ENCODE data around the gene HSPA12A. TPM values are rescaled to one million over a fixed set of nuclear protein-coding genes. Genes with fewer than 3 reads are reported as not detected.

HSPA12A gene
- total RNA-seq, 1 donor from 2014 or later = 11.0 TPM

DNA sequence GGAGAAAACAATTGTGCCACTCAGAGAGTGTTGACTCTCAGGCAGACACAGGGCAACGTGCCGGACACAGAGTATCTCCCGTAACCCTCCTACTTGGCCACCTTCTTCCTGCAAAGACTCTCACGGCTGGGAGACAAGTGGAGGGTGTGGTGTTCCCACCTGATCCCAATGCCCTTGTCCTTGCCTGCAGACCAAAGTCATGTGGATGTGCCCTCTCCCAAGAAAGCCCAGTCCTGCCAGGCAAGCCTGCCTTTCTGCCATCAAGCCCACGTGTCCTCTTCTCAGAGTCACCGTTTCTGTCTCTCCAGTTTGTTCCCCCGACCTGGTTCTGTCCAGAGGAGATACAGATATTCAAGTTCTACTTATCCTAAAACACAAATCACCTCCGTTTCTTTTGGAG, 120.9 kb downstream of the HSPA12A start:
- no peaks in the 10 kb centered on the region for H3K4me1 Mint-ChIP-seq (ENCODE audit: unreplicated experiment)
- DNase-seq (ENCODE audit: extremely low spot score, unreplicated experiment) = no peak
- no peak overlapping the region for H3K4me3 Mint-ChIP-seq
- no peaks in the 10 kb centered on the region for H3K9me3 Mint-ChIP-seq
- TF ChIP-seq, protein P1, sequence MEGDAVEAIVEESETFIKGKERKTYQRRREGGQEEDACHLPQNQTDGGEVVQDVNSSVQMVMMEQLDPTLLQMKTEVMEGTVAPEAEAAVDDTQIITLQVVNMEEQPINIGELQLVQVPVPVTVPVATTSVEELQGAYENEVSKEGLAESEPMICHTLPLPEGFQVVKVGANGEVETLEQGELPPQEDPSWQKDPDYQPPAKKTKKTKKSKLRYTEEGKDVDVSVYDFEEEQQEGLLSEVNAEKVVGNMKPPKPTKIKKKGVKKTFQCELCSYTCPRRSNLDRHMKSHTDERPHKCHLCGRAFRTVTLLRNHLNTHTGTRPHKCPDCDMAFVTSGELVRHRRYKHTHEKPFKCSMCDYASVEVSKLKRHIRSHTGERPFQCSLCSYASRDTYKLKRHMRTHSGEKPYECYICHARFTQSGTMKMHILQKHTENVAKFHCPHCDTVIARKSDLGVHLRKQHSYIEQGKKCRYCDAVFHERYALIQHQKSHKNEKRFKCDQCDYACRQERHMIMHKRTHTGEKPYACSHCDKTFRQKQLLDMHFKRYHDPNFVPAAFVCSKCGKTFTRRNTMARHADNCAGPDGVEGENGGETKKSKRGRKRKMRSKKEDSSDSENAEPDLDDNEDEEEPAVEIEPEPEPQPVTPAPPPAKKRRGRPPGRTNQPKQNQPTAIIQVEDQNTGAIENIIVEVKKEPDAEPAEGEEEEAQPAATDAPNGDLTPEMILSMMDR (conservative IDR thresholded peaks at IDR 0.05) = no peak
- peaks cover 26% of the 10 kb centered on the region for H3K27me3 Mint-ChIP-seq
- H3K36me3 Mint-ChIP-seq = no peaks in the 10 kb centered on the region
- H3K27ac Mint-ChIP-seq = no peak overlapping the region

Other genes with a start within 250 kb of the HSPA12A start
- gene PNLIP, start 196.6 kb downstream of the HSPA12A start, total RNA-seq (ENCODE audit: low replicate concordance) = not detected in 2 replicates
- gene PNLIPRP1, start 151.6 kb downstream of the HSPA12A start, total RNA-seq (ENCODE audit: low replicate concordance) = not detected in 2 replicates
- 0.69 and 1.2 TPM in 2 replicates for gene PNLIPRP2, start 121.6 kb downstream of the HSPA12A start, total RNA-seq (ENCODE audit: low replicate concordance)
- 1.4 and 4.4 TPM in 2 replicates for gene ENO4, start 106.9 kb upstream of the HSPA12A start, total RNA-seq (ENCODE audit: low replicate concordance)

Data from type B pancreatic cell (in vitro differentiated cells).